Breast epithelium (tissue), 4 donors: ENCODE results near the gene NUDT6. TPM values are rescaled to one million over a fixed set of nuclear protein-coding genes. Genes with fewer than 3 reads are reported as not detected.

Experiments used
- DNase-seq, 2 donors: peaks; one replicate each; pipeline ENCODE4 v3.0.0-alpha.2; 2019; ENCODE audit warnings: low spot score in 2 of 2
- H3K27ac ChIP-seq, 2 donors: fragments of 200-600 bp; sonication (generic) in 1 of 2; one replicate each; pipeline ENCODE4 v1.5.1; 2016 to 2019; ENCODE audit warnings: mild to moderate bottlenecking in 1 of 2
- H3K27me3 ChIP-seq, 2 donors: fragments of 200-600 bp; sonication (generic) in 1 of 2; one replicate each; pipeline versions ENCODE4 v1.5.1 to v1.6.0; 2017 to 2019; ENCODE audit warnings: control low read depth in 1 of 2, mild to moderate bottlenecking in 1 of 2
- H3K36me3 ChIP-seq: fragments of 200-600 bp; one replicate; pipeline ENCODE4 v1.5.1; 2019
- H3K4me1 ChIP-seq, 2 donors: fragments of 200-600 bp; sonication (generic); one replicate each; pipeline ENCODE4 v1.5.1; 2016 to 2019; ENCODE audit warnings: control low read depth in 1 of 2
- H3K4me3 ChIP-seq, 3 donors: fragments of 200-600 bp; sonication (generic); 1 replicate in 2 of 3; 2 replicates in 1 of 3; pipeline ENCODE4 v1.5.1; 2016 to 2019; ENCODE audit warnings: mild to moderate bottlenecking in 3 of 3, moderate library complexity in 2 of 3
- H3K9me3 ChIP-seq, 2 donors: fragments of 200-600 bp; sonication (generic) in 1 of 2; one replicate each; pipeline ENCODE4 v1.5.1; 2016 to 2019; ENCODE audit warnings: control low read depth in 1 of 2
- POLR2A ChIP-seq: fragments of 450-650 bp; IDR thresholded peaks from one replicate; pipeline ENCODE4 v1.6.1; 2016; ENCODE audit warnings: antibody characterized with exemption, mild to moderate bottlenecking, moderate library complexity
- POLR2AphosphoS5 ChIP-seq, 3 donors: sonication (generic); formaldehyde crosslinking; IDR thresholded peaks; one replicate each; pipeline ENCODE4 v1.6.1; 2017; ENCODE audit warnings: antibody characterized with exemption in 3 of 3
- intact Hi-C: fragments of 100-400 bp; cut with DNase I; formaldehyde crosslinking; loops from one replicate; pipeline ENCODE4 v1.15.1; 2023; ENCODE audit warnings: low total_unique reads
- total RNA-seq, 3 donors: library from RNA; depleted of rRNA; stranded (reverse); fragments of >200 nt; gene quantifications; one replicate each; pipeline ENCODE4 v1.1.0, GENCODE V29; 2016
- TF ChIP-seq, protein P1 (sequence below), 3 donors: fragments of 450-650 bp; IDR thresholded peaks; one replicate each; pipeline ENCODE4 v1.5.1; 2016 to 2017; ENCODE audit warnings: antibody characterized with exemption in 3 of 3, mild to moderate bottlenecking in 3 of 3, moderate library complexity in 3 of 3

Gene NUDT6
- total RNA-seq, 3 donors from 2014 or later: 8.2 to 10.8 (median 8.5) TPM

DNA sequence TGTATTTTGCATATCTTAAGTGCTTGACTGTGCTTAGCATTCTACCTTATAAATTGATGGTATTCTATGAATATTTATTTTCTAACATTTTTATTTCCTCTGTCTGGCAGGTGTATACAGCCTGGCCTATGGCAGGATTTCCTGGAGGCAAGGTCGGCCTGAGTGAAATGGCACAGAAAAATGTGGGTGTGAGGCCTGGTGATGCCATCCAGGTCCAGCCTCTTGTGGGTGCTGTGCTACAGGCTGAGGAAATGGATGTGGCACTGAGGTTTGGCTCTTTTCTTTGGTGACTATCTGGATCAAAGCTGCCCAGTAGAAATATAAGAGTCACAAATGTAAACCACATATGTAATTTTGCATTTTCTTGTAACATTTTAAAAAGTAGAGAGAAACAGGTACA, 6.5 kb upstream of the NUDT6 start:
- TF ChIP-seq POLR2AphosphoS5 (IDR thresholded peaks at IDR 0.05) (no peak), POLR2A (no peak)
- TF ChIP-seq, protein P1, sequence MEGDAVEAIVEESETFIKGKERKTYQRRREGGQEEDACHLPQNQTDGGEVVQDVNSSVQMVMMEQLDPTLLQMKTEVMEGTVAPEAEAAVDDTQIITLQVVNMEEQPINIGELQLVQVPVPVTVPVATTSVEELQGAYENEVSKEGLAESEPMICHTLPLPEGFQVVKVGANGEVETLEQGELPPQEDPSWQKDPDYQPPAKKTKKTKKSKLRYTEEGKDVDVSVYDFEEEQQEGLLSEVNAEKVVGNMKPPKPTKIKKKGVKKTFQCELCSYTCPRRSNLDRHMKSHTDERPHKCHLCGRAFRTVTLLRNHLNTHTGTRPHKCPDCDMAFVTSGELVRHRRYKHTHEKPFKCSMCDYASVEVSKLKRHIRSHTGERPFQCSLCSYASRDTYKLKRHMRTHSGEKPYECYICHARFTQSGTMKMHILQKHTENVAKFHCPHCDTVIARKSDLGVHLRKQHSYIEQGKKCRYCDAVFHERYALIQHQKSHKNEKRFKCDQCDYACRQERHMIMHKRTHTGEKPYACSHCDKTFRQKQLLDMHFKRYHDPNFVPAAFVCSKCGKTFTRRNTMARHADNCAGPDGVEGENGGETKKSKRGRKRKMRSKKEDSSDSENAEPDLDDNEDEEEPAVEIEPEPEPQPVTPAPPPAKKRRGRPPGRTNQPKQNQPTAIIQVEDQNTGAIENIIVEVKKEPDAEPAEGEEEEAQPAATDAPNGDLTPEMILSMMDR (IDR thresholded peaks at IDR 0.05): no peak
- no peaks in the 10 kb centered on the region for H3K4me1 ChIP-seq
- H3K9me3 ChIP-seq: no peaks in the 10 kb centered on the region
- DNase-seq: no peak
- H3K27ac ChIP-seq: no peak overlapping the region
- no peaks in the 10 kb centered on the region for H3K36me3 ChIP-seq
- H3K4me3 ChIP-seq: no peak overlapping the region
- intact Hi-C loops: no loop called here
- no peaks in the 10 kb centered on the region for H3K27me3 ChIP-seq

DNA sequence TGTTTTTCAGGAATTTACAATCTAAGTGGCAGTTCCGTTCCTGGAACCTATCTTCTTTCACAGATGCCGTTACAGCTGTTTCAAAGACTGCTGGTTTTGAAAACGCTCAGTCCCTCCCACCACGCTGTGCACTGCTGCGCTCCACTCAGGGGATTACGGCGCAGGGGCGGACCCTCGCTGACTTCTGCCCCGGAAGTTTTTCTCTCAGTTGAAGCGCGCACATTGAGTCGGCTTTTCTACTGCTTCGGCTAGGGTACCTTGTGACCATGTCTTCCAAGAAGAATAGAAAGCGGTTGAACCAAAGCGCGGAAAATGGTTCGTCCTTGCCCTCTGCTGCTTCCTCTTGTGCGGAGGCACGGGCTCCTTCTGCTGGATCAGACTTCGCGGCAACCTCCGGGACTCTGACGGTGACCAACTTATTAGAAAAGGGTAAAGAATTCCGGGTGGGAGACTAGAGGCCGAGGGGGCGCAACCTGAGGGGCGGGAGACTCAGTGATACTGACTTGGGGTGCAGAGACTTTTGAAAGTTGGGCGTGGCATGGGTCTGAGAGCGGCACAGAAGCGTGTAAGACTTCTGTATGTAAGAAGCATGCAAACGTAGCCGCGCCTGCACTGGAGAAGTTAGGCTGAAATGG, 597 bp upstream of the NUDT6 start:
- intact Hi-C loops: loop anchor here (5.0 kb wide), 1 partner anchor 161 kb away; no protein-coding TSS in a partner anchor
- no peaks in the 10 kb centered on the region for H3K4me1 ChIP-seq
- DNase-seq: peak; percentile 63 to 74
- no peaks in the 10 kb centered on the region for H3K36me3 ChIP-seq
- no peaks in the 10 kb centered on the region for H3K27me3 ChIP-seq
- H3K27ac ChIP-seq: peak overlapping the region; percentile 31 to 81
- TF ChIP-seq POLR2A (no peak), POLR2AphosphoS5 (IDR thresholded peaks at IDR 0.05) (peak in 1 of 3 donors; percentile 11)
- H3K4me3 ChIP-seq: peak overlapping the region; percentile 75 to 84 (median 76)
- H3K9me3 ChIP-seq: no peaks in the 10 kb centered on the region

DNA sequence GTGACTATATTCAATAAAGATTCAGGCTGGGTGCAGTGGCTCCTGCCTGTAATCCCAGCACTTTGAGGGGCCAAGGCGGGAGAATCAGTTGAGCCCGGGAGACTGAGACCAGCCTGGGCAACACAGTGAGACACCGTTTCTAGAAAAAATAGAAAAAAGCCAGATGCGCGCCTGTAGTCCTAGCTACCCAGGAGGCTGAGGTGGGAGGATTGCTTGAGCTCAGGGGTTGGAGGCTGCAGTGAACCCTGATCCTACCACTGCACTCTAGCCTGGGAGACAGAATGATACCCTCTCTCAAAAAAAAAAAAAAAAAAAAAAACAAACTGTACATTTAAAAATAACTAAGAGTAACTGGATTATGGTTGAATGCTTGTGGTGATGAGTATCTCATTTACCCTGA, 1.1 kb downstream of the NUDT6 start:
- Histone ChIP-seq H3K27me3 (no peaks in the 10 kb centered on the region), H3K36me3 (no peaks in the 10 kb centered on the region), H3K4me3 (peak overlapping the region in 2 of 3 donors; percentile 76 to 84), H3K4me1 (no peaks in the 10 kb centered on the region), H3K27ac (no peak overlapping the region), H3K9me3 (no peaks in the 10 kb centered on the region)
- TF ChIP-seq, protein P1 (IDR thresholded peaks at IDR 0.05): no peak
- no peak for TF ChIP-seq POLR2AphosphoS5 (IDR thresholded peaks at IDR 0.05)
- no peak for TF ChIP-seq POLR2A
- intact Hi-C loops: loop anchor here (5.0 kb wide), 1 partner anchor 159 kb away; no protein-coding TSS in a partner anchor
- no peak for DNase-seq

DNA sequence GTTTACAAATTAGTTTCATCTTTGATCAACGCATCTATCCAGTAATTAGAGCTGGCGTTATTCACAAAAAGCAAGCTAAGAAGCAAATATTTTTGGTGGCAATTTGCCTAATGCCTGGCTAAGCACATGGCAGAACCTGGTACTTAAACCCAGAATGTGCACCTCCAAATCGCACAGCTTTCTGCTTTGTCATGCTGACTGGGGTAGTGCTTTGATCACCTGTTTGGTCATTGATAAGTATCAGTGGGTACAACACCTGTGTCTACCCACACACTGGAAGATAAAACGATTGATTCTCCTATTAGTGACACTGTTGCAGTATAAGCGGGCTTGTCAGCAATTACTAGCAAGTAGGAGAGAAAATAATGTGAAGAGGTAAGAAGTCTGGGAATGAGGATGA, 1.9 kb downstream of the NUDT6 start:
- intact Hi-C loops: loop anchor here (5.0 kb wide), 1 partner anchor 158 kb away; no protein-coding TSS in a partner anchor

DNA sequence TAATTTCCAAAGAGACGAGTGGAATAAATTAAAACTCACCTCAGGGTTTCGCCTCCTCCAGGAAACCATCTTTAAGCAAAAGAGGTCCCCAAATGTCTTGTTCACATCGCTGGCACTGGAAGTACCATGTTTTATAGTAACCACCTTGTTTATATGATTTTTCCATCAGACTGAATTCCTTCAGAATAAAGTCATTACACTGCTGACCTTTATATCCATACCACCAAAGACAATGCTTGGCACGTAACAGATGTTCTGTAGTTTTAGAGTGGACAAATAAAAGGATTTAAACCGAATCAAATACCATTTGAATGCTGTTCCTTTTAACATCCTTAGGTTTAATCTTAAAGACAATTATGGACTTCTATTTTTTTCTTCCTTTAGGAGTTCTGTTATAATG, 4.7 kb downstream of the NUDT6 start:
- TF ChIP-seq POLR2AphosphoS5 (IDR thresholded peaks at IDR 0.05): no peak
- TF ChIP-seq, protein P1 (IDR thresholded peaks at IDR 0.05): no peak
- no peak for TF ChIP-seq POLR2A
- Histone ChIP-seq H3K9me3 (no peaks in the 10 kb centered on the region), H3K4me1 (no peaks in the 10 kb centered on the region), H3K36me3 (no peaks in the 10 kb centered on the region), H3K4me3 (no peak overlapping the region), H3K27me3 (no peaks in the 10 kb centered on the region), H3K27ac (no peak overlapping the region)
- DNase-seq: no peak
- intact Hi-C loops: no loop called here

More for the DNA sequence above, 1.9 kb downstream of the NUDT6 start:
- TF ChIP-seq, protein P1 (IDR thresholded peaks at IDR 0.05): no peak
- TF ChIP-seq POLR2AphosphoS5 (IDR thresholded peaks at IDR 0.05) (no peak), POLR2A (no peak)
- Histone ChIP-seq H3K27me3 (no peaks in the 10 kb centered on the region), H3K36me3 (no peaks in the 10 kb centered on the region), H3K4me3 (no peak overlapping the region), H3K27ac (no peak overlapping the region), H3K9me3 (no peaks in the 10 kb centered on the region), H3K4me1 (no peaks in the 10 kb centered on the region)
- DNase-seq: no peak
